ENCODE measurements around the gene PTPN3.

PTPN3 gene

DNA sequence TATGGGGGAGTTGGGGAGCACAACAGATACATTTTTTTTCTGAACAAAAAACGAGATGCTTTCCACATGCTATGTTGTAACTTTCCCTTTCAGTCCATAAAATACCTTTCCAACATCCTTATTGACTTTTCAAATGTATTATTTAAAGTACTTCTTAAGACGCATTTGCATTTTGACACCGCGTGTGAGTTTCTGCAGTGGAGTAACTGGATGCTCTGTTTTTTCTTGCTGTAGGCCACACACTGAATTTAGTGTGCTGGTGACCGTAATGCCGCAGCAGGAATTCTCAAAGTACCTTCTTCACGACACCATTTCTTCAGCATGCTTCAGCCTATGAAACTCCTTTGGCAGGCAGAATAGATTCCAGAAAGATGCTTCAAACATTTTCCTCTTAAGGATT lies 163.0 kb downstream of the PTPN3 start:
- FAIRE-seq = no peak

DNA sequence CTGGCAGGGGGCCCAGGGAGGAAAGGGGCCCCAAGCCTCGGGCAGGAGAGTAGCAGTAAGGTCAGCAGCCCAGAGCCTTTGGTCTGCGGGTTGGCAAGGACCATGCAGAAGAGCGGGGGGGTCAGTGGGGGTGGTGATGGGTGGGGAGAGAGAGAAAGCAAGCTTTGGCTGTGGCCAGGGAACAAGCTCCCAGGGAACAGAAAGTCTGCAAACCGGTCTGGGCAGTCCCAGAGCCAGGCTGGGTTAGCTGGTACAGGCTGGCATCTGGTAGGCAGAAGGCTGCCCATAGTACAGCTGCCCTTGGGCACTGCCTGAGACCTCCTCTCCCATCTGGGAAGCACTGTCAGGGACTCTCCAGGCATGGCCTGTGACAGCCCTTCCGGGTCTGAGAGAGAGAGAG lies 166.8 kb downstream of the PTPN3 start:
- FAIRE-seq = no peak

DNA sequence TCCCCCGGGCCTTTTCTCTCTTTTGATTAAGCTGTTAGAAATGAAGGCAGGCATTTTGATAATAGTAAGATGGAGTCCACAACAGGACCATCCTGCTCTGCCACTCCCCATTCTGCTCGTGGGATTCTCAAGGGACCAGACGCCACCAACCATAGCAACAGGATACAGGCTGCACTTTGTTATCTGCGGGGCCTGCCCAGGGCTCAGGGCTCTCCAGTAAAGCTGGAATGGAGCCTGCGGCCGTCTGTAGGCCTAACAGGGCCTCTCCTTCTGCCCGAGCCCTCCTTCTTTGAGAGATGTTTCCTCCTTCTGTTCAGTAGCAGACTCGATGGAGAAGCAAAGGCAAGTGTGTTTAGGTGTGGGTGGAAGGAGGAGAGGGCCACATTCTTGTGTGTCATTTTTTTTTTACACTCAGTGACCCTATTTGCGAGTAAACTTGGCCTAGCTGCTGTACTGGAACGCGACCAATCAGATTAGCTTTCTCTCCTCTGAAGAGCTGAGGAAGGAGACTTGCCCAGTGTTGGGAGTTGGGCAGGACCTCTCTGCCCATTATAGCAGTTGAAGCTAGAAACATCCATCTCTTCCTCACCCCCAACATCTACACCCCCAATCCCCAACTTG lies 168.4 kb downstream of the PTPN3 start:
- FAIRE-seq = no peak

DNA sequence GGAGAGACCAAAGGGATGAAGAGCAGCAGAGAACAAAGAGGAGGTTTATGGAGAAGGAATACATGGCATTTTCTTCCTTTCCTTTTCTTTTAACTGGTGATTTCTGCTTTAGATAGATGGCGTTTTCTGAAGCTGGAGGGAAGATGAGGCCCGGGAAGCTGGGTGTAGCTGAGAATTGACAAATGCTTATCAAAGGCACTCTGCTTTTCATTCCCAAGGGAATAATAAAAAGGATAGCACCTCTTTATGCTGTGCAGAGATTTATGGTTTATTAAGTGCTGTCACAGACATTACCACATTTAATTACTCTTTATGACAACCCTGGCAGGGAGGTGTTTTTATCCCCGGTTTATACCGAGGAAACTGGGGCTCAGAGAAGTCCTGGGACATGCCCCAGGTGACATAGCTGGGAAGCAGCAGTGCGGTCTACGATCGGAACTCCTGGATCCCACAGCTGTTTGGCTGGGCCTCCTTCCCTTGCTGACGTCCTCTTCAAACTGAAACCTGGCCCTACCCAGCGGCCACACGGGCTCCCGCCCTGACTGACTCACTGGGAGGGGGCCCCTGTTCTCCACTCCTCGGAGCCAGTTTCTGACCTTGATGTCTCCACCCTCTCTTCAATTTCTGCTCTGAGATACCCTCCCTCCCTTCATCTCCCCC lies 169.0 kb downstream of the PTPN3 start:
- no peak for FAIRE-seq
